Neuronal stem cell (in vitro differentiated cells): Measurements from ENCODE around the gene MCC.

Experiments
- DNase-seq: peaks from one replicate; pipeline ENCODE4 v3.0.0-alpha.2; 2013; ENCODE audit warnings: low spot score
- H2AFZ ChIP-seq: one replicate; pipeline ENCODE4 v1.6.1; 2013; ENCODE audit warnings: mild to moderate bottlenecking, low read length, inconsistent platforms
- H2AK5ac ChIP-seq: 2 replicates; pipeline ENCODE4 v1.6.1; 2013; ENCODE audit warnings: low read depth, mild to moderate bottlenecking, inconsistent platforms, low read length, moderate library complexity, mixed read lengths
- H2BK120ac ChIP-seq: 2 replicates; pipeline ENCODE4 v1.6.1; 2013; ENCODE audit warnings: low read depth, mild to moderate bottlenecking, inconsistent platforms, low read length, moderate library complexity, mixed read lengths
- H2BK12ac ChIP-seq: one replicate; pipeline ENCODE4 v1.6.1; 2013; ENCODE audit warnings: low read length, inconsistent platforms
- H2BK15ac ChIP-seq: 2 replicates; pipeline ENCODE4 v1.6.1; 2013; ENCODE audit warnings: mild to moderate bottlenecking, low read length, inconsistent platforms, mixed read lengths
- H2BK5ac ChIP-seq: one replicate; pipeline ENCODE4 v1.6.1; 2013; ENCODE audit warnings: inconsistent platforms, mild to moderate bottlenecking, low read length, moderate library complexity
- H3K14ac ChIP-seq: one replicate; pipeline ENCODE4 v1.6.1; 2013; ENCODE audit warnings: low read length, inconsistent platforms
- H3K18ac ChIP-seq: 2 replicates; pipeline ENCODE4 v1.6.1; 2013; ENCODE audit warnings: low read length, inconsistent platforms
- H3K23ac ChIP-seq: 2 replicates; pipeline ENCODE4 v1.6.1; 2013; ENCODE audit warnings: low read depth, mild to moderate bottlenecking, mixed read lengths, low read length, inconsistent platforms; ENCODE audit not compliant: poor library complexity
- H3K27ac ChIP-seq: replicated peaks from 3 replicates; pipeline ENCODE4 v1.5.1; 2013; ENCODE audit warnings: low read length, inconsistent platforms
- H3K27me3 ChIP-seq, 3 experiments: 2 replicates each; pipeline ENCODE4 v1.6.1; 2013; ENCODE audit warnings: low read length in 3 of 3, mild to moderate bottlenecking in 2 of 3, inconsistent platforms in 1 of 3, low read depth in 1 of 3, mixed read lengths in 1 of 3, moderate library complexity in 1 of 3; ENCODE audit not compliant: control insufficient read depth in 3 of 3, insufficient read depth in 3 of 3
- H3K36me3 ChIP-seq, 2 donors: replicated peaks in 1 of 2; 2 replicates each; pipeline ENCODE4 v1.6.1; 2013; ENCODE audit warnings: low read length in 2 of 2; ENCODE audit not compliant: control insufficient read depth in 2 of 2, insufficient read depth in 2 of 2
- H3K4ac ChIP-seq: 2 replicates; pipeline ENCODE4 v1.6.1; 2013; ENCODE audit warnings: inconsistent platforms, mild to moderate bottlenecking, low read length, moderate library complexity
- H3K4me1 ChIP-seq, 2 donors: 1 replicate in 1 of 2; 2 replicates in 1 of 2; pipeline ENCODE4 v1.6.1; 2013; ENCODE audit warnings: low read length in 2 of 2, low read depth in 1 of 2; ENCODE audit not compliant: control insufficient read depth in 2 of 2, insufficient read depth in 1 of 2
- H3K4me2 ChIP-seq: one replicate; pipeline ENCODE4 v1.6.1; 2013; ENCODE audit warnings: mild to moderate bottlenecking, low read length, inconsistent platforms; ENCODE audit not compliant: insufficient read depth, poor library complexity, severe bottlenecking
- H3K4me3 ChIP-seq, 2 donors: 2 replicates each; pipeline ENCODE4 v1.5.1; 2013; ENCODE audit warnings: low read length in 2 of 2, mild to moderate bottlenecking in 2 of 2, inconsistent platforms in 1 of 2, moderate library complexity in 1 of 2
- H3K79me1 ChIP-seq: one replicate; pipeline ENCODE4 v1.6.1; 2013; ENCODE audit warnings: low read depth, mild to moderate bottlenecking, inconsistent platforms, low read length, moderate library complexity
- H3K9ac ChIP-seq: one replicate; pipeline ENCODE4 v1.6.1; 2013; ENCODE audit warnings: mild to moderate bottlenecking, low read depth, low read length, inconsistent platforms; ENCODE audit not compliant: poor library complexity
- H3K9me3 ChIP-seq, 2 donors: replicated peaks in 1 of 2; 2 replicates each; pipeline versions ENCODE3 to v1.6.1; 2013; ENCODE audit warnings: low read length in 2 of 2, mild to moderate bottlenecking in 2 of 2, inconsistent platforms in 1 of 2, low read depth in 1 of 2, mixed read lengths in 1 of 2, moderate library complexity in 1 of 2; ENCODE audit not compliant: control insufficient read depth in 2 of 2, insufficient read depth in 1 of 2
- H4K8ac ChIP-seq: one replicate; pipeline ENCODE4 v1.6.1; 2013; ENCODE audit warnings: low read depth, mild to moderate bottlenecking, inconsistent platforms, low read length, moderate library complexity
- H4K91ac ChIP-seq: one replicate; pipeline ENCODE4 v1.6.1; 2013; ENCODE audit warnings: low read length, low read depth, mild to moderate bottlenecking, inconsistent platforms; ENCODE audit not compliant: poor library complexity
- WGBS, 2 donors: extraction: QIAGEN DNeasy Blood & Tissue Kit; methylation state at CpG; one replicate each; pipeline ENCODE4 v1.1.7; 2013; ENCODE audit warnings: missing lambda C conversion rate in 2 of 2, mixed read lengths in 1 of 2; ENCODE audit not compliant: insufficient read length in 2 of 2, insufficient replicate concordance in 1 of 2; ENCODE audit errors: extremely low coverage in 2 of 2; 5-methylcytosine and 5-hydroxymethylcytosine counted together

Gene MCC

DNA sequence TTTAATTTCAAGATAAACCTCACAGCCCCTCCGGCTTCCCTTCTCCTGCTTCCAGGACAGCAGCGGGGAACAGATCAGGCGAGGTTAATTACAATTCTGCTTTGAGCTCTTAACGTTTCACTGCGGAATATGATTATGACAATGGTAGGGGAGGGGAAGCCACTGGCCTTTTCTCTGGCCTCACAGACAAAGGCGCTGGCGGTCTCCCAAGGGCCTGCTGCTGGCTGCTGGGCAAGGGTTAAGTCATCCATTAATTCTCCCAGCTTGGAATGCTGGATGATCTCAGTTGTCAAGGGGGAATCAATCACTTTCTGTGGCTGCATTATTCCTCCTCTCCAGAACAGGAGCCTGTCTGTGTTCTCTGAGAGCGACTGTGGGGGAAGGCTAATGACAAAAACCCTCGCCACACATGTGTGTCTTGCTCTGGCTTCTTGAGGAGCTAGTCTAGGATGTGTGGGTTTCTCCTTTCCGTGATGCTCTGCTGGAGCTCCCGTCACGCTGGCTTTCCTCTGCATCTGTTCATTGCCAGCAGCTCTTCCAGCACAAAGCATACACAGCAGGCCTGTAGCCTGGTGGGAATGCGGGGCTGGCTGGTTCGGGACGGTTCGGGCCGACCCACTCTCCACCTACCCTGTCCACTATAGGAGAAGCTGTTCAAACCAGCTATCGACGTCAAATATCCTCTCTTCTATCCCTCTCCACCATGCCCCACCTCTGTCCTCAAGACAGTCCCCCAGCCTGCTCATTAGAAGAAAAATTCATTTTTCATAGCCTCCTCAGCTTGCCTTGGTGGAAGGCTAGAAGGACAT lies 428.8 kb downstream of the MCC start:
- no peak overlapping the region for H4K8ac ChIP-seq
- H3K9me3 ChIP-seq, result no peaks in the 10 kb centered on the region
- peak overlapping the region; percentile 73 for H3K14ac ChIP-seq
- H2AK5ac ChIP-seq, result no peak overlapping the region
- no peak overlapping the region for H3K9ac ChIP-seq
- no peak overlapping the region for H2BK5ac ChIP-seq
- WGBS, 2 donors, result no CpG with 5 or more reads among the region's 19 CpGs
- peak overlapping the region; percentile 49 for H3K23ac ChIP-seq
- peak overlapping the region; percentile 68 for H3K18ac ChIP-seq
- no peak for DNase-seq
- no peak overlapping the region for H2BK120ac ChIP-seq
- H2BK12ac ChIP-seq, result peak overlapping the region; percentile 25
- peaks cover 11 to 22% of the 10 kb centered on the region in 2 donors for H3K4me1 ChIP-seq
- no peak overlapping the region for H3K4me3 ChIP-seq
- H3K27me3 ChIP-seq, result no peaks in the 10 kb centered on the region
- no peak overlapping the region for H2BK15ac ChIP-seq
- peak overlapping the region; percentile 46 for H4K91ac ChIP-seq
- no peak overlapping the region for H3K4me2 ChIP-seq
- no peaks in the 10 kb centered on the region for H3K79me1 ChIP-seq
- peak overlapping the region; percentile 82 for H2AFZ ChIP-seq
- no peak overlapping the region for H3K4ac ChIP-seq
- peaks cover 0 to 17% of the 10 kb centered on the region in 2 donors for H3K36me3 ChIP-seq
- peak overlapping the region; percentile 21 for H3K27ac ChIP-seq

- no peak overlapping the region for H2BK120ac ChIP-seq
- H3K4ac ChIP-seq, result no peak overlapping the region
- no peaks in the 10 kb centered on the region for H3K79me1 ChIP-seq
- H2BK12ac ChIP-seq, result no peak overlapping the region
- H2BK15ac ChIP-seq, result no peak overlapping the region
- H3K9ac ChIP-seq, result no peak overlapping the region
- no peak overlapping the region for H2AK5ac ChIP-seq
- H2BK5ac ChIP-seq, result no peak overlapping the region
- no peak overlapping the region for H3K23ac ChIP-seq
- H3K9me3 ChIP-seq, result no peaks in the 10 kb centered on the region
- no peak overlapping the region for H4K8ac ChIP-seq
- H3K36me3 ChIP-seq, result peaks cover 0 to 13% of the 10 kb centered on the region in 2 donors
- no peaks in the 10 kb centered on the region for H3K27me3 ChIP-seq
- no CpG with 5 or more reads among the region's 6 CpGs for WGBS, 2 donors
- peak overlapping the region; percentile 82 for H2AFZ ChIP-seq
- no peak overlapping the region for H4K91ac ChIP-seq
- H3K4me1 ChIP-seq, result peaks cover 11 to 22% of the 10 kb centered on the region in 2 donors
- H3K18ac ChIP-seq, result no peak overlapping the region
- H3K4me2 ChIP-seq, result no peak overlapping the region
- H3K4me3 ChIP-seq, result no peak overlapping the region
- no peak overlapping the region for H3K27ac ChIP-seq
- H3K14ac ChIP-seq, result no peak overlapping the region
- no peak for DNase-seq
Observed at GRCh38 chr5:113058706-113059226, 429.5 kb downstream of the MCC start.

- Histone ChIP-seq H3K4me2 (no peak overlapping the region), H3K23ac (no peak overlapping the region), H2BK5ac (no peak overlapping the region), H3K9ac (no peak overlapping the region), H2BK120ac (no peak overlapping the region), H4K91ac (no peak overlapping the region), H3K4ac (no peak overlapping the region), H3K18ac (no peak overlapping the region), H3K14ac (no peak overlapping the region), H2BK15ac (no peak overlapping the region), H3K79me1 (no peaks in the 10 kb centered on the region), H3K36me3 (peaks cover 0 to 13% of the 10 kb centered on the region in 2 donors), H3K27me3 (no peaks in the 10 kb centered on the region), H2AK5ac (peak overlapping the region; percentile 21), H3K4me3 (no peak overlapping the region), H3K4me1 (peaks cover 11 to 22% of the 10 kb centered on the region in 2 donors), H2AFZ (no peak overlapping the region), H4K8ac (no peak overlapping the region), H2BK12ac (no peak overlapping the region), H3K27ac (no peak overlapping the region), H3K9me3 (no peaks in the 10 kb centered on the region)
- no CpG with 5 or more reads among the region's 5 CpGs for WGBS, 2 donors
- no peak for DNase-seq
Observed at GRCh38 chr5:113058269-113058668, 430.0 kb downstream of the MCC start.

- no peak for DNase-seq
- H4K91ac ChIP-seq, result no peak overlapping the region
- no peaks in the 10 kb centered on the region for H3K9me3 ChIP-seq
- H3K27ac ChIP-seq, result no peak overlapping the region
- H3K4me3 ChIP-seq, result no peak overlapping the region
- H3K4me1 ChIP-seq, result peaks cover 11 to 22% of the 10 kb centered on the region in 2 donors
- H4K8ac ChIP-seq, result no peak overlapping the region
- H3K23ac ChIP-seq, result no peak overlapping the region
- H2AK5ac ChIP-seq, result no peak overlapping the region
- H2AFZ ChIP-seq, result peak overlapping the region; percentile 61
- H2BK15ac ChIP-seq, result no peak overlapping the region
- H3K18ac ChIP-seq, result no peak overlapping the region
- no peak overlapping the region for H3K4me2 ChIP-seq
- peaks cover 0 to 11% of the 10 kb centered on the region in 2 donors for H3K36me3 ChIP-seq
- no peak overlapping the region for H2BK12ac ChIP-seq
- no peak overlapping the region for H2BK5ac ChIP-seq
- H3K27me3 ChIP-seq, result no peaks in the 10 kb centered on the region
- no peak overlapping the region for H3K9ac ChIP-seq
- WGBS, 2 donors, result no CpG with 5 or more reads among the region's 14 CpGs
- no peak overlapping the region for H3K14ac ChIP-seq
- H3K79me1 ChIP-seq, result no peaks in the 10 kb centered on the region
- H2BK120ac ChIP-seq, result no peak overlapping the region
- no peak overlapping the region for H3K4ac ChIP-seq
Observed at GRCh38 chr5:113057557-113057984, 430.7 kb downstream of the MCC start.
